GM19238 (cell line): ENCODE measurements around the gene DNAAF5.
"Not testable (repeated sequence)": the region's sequence is repeated elsewhere in the genome, so short reads cannot be mapped to it uniquely, and the experiment has no call there.

ENCODE experiments used
- DNase-seq: peaks from one replicate; pipeline ENCODE4 v3.0.0; 2011; ENCODE audit warnings: low spot score; ENCODE audit not compliant: insufficient read length

Gene DNAAF5

GRCh38 chr7:746155-747061 lies 19.9 kb downstream of the DNAAF5 start:
- DNase-seq: no peak

- DNase-seq: no peak
Observed at GRCh38 chr7:747186-747585, 20.7 kb downstream of the DNAAF5 start.

GRCh38 chr7:748446-748845 lies 21.9 kb downstream of the DNAAF5 start:
- no peak for DNase-seq

- no peak for DNase-seq
Observed at GRCh38 chr7:749140-749551, 22.6 kb downstream of the DNAAF5 start.

- no peak for DNase-seq
Observed at GRCh38 chr7:750111-750905, 23.8 kb downstream of the DNAAF5 start.

- no peak for DNase-seq
Observed at GRCh38 chr7:751826-752225, 25.3 kb downstream of the DNAAF5 start.

GRCh38 chr7:752256-752655 lies 25.8 kb downstream of the DNAAF5 start:
- DNase-seq: not testable (repeated sequence)

GRCh38 chr7:753190-753589 lies 26.7 kb downstream of the DNAAF5 start:
- no peak for DNase-seq

- DNase-seq: no peak
Observed at GRCh38 chr7:754531-755412, 28.3 kb downstream of the DNAAF5 start.

GRCh38 chr7:755413-755805 lies 28.9 kb downstream of the DNAAF5 start:
- no peak for DNase-seq

GRCh38 chr7:756231-756927 lies 29.9 kb downstream of the DNAAF5 start:
- DNase-seq: no peak

- DNase-seq: no peak
Observed at GRCh38 chr7:756928-757560, 30.5 kb downstream of the DNAAF5 start.

- DNase-seq: no peak
Observed at GRCh38 chr7:757741-758163, 31.3 kb downstream of the DNAAF5 start.

- no peak for DNase-seq
Observed at GRCh38 chr7:759569-759968, 33.1 kb downstream of the DNAAF5 start.

- DNase-seq: no peak
Observed at GRCh38 chr7:760006-760405, 33.5 kb downstream of the DNAAF5 start.

- DNase-seq: no peak
Observed at GRCh38 chr7:761101-761500, 34.6 kb downstream of the DNAAF5 start.

GRCh38 chr7:761631-762030 lies 35.1 kb downstream of the DNAAF5 start:
- no peak for DNase-seq

- DNase-seq: no peak
Observed at GRCh38 chr7:762885-763284, 36.4 kb downstream of the DNAAF5 start.

- no peak for DNase-seq
Observed at GRCh38 chr7:763762-764161, 37.3 kb downstream of the DNAAF5 start.

- DNase-seq: no peak
Observed at GRCh38 chr7:765383-765782, 38.9 kb downstream of the DNAAF5 start.
